Measurements from ENCODE around the gene MBOAT1.
"Not testable (repeated sequence)": the region's sequence is repeated elsewhere in the genome, so short reads cannot be mapped to it uniquely, and the experiment has no call there.

Gene MBOAT1

GRCh38 chr6:20154753-20155152, 57.5 kb downstream of the MBOAT1 start:
- no peak for TF ChIP-seq CTCF (IDR thresholded peaks at IDR 0.05; ENCODE audit: low read depth, low read length)
- DNase-seq: no peak
- Histone ChIP-seq H3K9me3 (ENCODE audit: severe bottlenecking) (no peaks in the 10 kb centered on the region), H3K36me3 (no peaks in the 10 kb centered on the region), H3K27ac (no peak overlapping the region), H3K27me3 (ENCODE audit: insufficient read depth, low read depth, severe bottlenecking) (no peaks in the 10 kb centered on the region), H3K4me3 (ENCODE audit: low read depth, low read length) (no peak overlapping the region)

GRCh38 chr6:20153194-20153593, 59.1 kb downstream of the MBOAT1 start:
- Histone ChIP-seq H3K36me3 (no peaks in the 10 kb centered on the region), H3K9me3 (ENCODE audit: severe bottlenecking) (no peaks in the 10 kb centered on the region), H3K27ac (no peak overlapping the region), H3K4me3 (ENCODE audit: low read depth, low read length) (no peak overlapping the region), H3K27me3 (ENCODE audit: insufficient read depth, low read depth, severe bottlenecking) (no peaks in the 10 kb centered on the region)
- no peak for TF ChIP-seq CTCF (IDR thresholded peaks at IDR 0.05; ENCODE audit: low read depth, low read length)
- DNase-seq: no peak

- no peaks in the 10 kb centered on the region for H3K27me3 ChIP-seq (ENCODE audit: insufficient read depth, low read depth, severe bottlenecking)
- H3K4me3 ChIP-seq (ENCODE audit: low read depth, low read length): no peak overlapping the region
- no peaks in the 10 kb centered on the region for H3K9me3 ChIP-seq (ENCODE audit: severe bottlenecking)
- TF ChIP-seq CTCF (IDR thresholded peaks at IDR 0.05; ENCODE audit: low read depth, low read length): no peak
- no peaks in the 10 kb centered on the region; the same call in 1 of the 2 replicates for H3K36me3 ChIP-seq
- no peak for DNase-seq
- H3K27ac ChIP-seq: no peak overlapping the region
Observed at GRCh38 chr6:20148433-20148832, 63.8 kb downstream of the MBOAT1 start.

GRCh38 chr6:20147469-20147868, 64.8 kb downstream of the MBOAT1 start:
- Histone ChIP-seq H3K4me3 (ENCODE audit: low read depth, low read length) (no peak overlapping the region), H3K27ac (no peak overlapping the region), H3K27me3 (ENCODE audit: insufficient read depth, low read depth, severe bottlenecking) (no peaks in the 10 kb centered on the region), H3K9me3 (ENCODE audit: severe bottlenecking) (no peaks in the 10 kb centered on the region), H3K36me3 (peaks cover 3% of the 10 kb centered on the region)
- no peak for DNase-seq
- TF ChIP-seq CTCF (IDR thresholded peaks at IDR 0.05; ENCODE audit: low read depth, low read length): no peak

- not testable (repeated sequence) for H3K27ac ChIP-seq; DNase-seq; H3K4me3 ChIP-seq (ENCODE audit: low read depth, low read length); H3K36me3 ChIP-seq; H3K27me3 ChIP-seq (ENCODE audit: insufficient read depth, low read depth, severe bottlenecking); H3K9me3 ChIP-seq (ENCODE audit: severe bottlenecking)
Observed at GRCh38 chr6:20146831-20147230, 65.4 kb downstream of the MBOAT1 start.

- TF ChIP-seq CTCF (IDR thresholded peaks at IDR 0.05; ENCODE audit: low read depth, low read length): no peak
Observed at GRCh38 chr6:20146291-20146690, 66.0 kb downstream of the MBOAT1 start.

More at GRCh38 chr6:20146291-20146690, 66.0 kb downstream of the MBOAT1 start:
- peaks cover 3% of the 10 kb centered on the region for H3K36me3 ChIP-seq
- H3K27ac ChIP-seq: no peak overlapping the region
- no peaks in the 10 kb centered on the region for H3K9me3 ChIP-seq (ENCODE audit: severe bottlenecking)
- DNase-seq: no peak
- H3K27me3 ChIP-seq (ENCODE audit: insufficient read depth, low read depth, severe bottlenecking): no peaks in the 10 kb centered on the region
- H3K4me3 ChIP-seq (ENCODE audit: low read depth, low read length): no peak overlapping the region
